Measurements from ENCODE around the gene ASB12. TPM values are rescaled to one million over a fixed set of nuclear protein-coding genes. Genes with fewer than 3 reads are reported as not detected.
"Not testable (repeated sequence)": the region's sequence is repeated elsewhere in the genome, so short reads cannot be mapped to it uniquely, and the experiment has no call there.

ASB12 gene, protein sequence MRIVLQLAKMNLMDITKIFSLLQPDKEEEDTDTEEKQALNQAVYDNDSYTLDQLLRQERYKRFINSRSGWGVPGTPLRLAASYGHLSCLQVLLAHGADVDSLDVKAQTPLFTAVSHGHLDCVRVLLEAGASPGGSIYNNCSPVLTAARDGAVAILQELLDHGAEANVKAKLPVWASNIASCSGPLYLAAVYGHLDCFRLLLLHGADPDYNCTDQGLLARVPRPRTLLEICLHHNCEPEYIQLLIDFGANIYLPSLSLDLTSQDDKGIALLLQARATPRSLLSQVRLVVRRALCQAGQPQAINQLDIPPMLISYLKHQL
- not detected in 2 replicates for total RNA-seq

GRCh38 chrX:64230123-64230970 is at the start of gene ASB12:
Gene ASB12 (minus strand): TSS chrX:64230607. CDS start chrX:64225650, 4,957 bp downstream.
- intact Hi-C loops (cut with micrococcal nuclease) = no loop called here

- intact Hi-C loops (cut with micrococcal nuclease) = no loop called here
Observed at GRCh38 chrX:64265265-64265664, 34.9 kb upstream of the ASB12 start.

- intact Hi-C loops (cut with micrococcal nuclease) = no loop called here
Observed at GRCh38 chrX:64229154-64229553, 1.3 kb downstream of the ASB12 start.

- intact Hi-C loops (cut with micrococcal nuclease) = no loop called here
Observed at GRCh38 chrX:64218023-64218422, 12.4 kb downstream of the ASB12 start.

GRCh38 chrX:64213989-64214388 is 16.4 kb downstream of the ASB12 start:
- intact Hi-C loops (cut with micrococcal nuclease) = not testable (repeated sequence)

- intact Hi-C loops (cut with micrococcal nuclease) = loop anchor here (1.0 to 5.0 kb wide), 5 partner anchors 451 to 1461 kb away; partner anchors contain the start of genes MSN and SPIN4
Observed at GRCh38 chrX:64206556-64207162, 23.7 kb downstream of the ASB12 start.

DNA sequence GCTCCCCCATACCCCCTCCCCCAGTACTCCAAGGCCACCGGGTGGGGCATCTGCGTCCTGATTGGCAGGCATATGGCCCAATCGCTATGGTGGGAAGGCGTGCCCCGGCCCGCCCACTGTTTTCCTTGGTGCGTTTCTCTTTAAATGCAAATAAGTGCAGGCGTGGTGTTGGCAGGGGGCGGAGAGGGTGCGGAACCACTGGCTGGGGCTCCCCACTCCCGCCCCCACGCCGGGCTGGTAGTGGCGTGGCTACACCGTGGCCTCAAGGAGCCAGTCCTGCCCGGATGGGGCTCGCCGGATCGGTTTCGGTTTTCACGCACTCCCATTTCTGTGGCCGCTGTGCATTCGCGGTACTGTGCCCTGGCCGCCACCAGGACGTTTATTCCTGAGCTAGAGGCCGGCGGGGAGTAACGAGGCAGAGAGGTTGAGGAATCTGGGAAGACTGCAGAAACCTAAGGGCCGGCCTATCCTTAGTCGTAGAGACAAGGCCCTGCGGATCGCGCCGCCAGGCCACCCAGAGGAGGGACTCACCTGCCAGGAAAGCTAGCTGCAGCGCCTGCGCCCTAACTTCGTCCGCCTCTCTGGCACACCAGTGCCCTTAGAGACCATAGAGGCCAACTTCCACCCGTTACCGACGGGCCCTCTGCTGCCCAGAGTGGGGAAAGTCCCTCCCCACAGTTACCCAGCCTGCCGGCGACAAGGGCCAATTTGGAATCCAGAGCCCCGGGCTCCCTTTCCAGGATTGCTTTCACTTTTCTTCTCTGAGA is 24.5 kb downstream of the ASB12 start:
- intact Hi-C loops (cut with micrococcal nuclease) = loop anchor here (1.0 to 5.0 kb wide), 10 partner anchors 189 to 1461 kb away; partner anchors contain the start of genes LAS1L, MSN, MTMR8 and SPIN4

- intact Hi-C loops (cut with micrococcal nuclease) = loop anchor here (1.0 to 5.0 kb wide), 7 partner anchors 190 to 1462 kb away; partner anchors contain the start of genes LAS1L, MSN, MTMR8 and ZC4H2
Observed at GRCh38 chrX:64205441-64205734, 25.0 kb downstream of the ASB12 start, which contains the start of gene AMER1. Gene AMER1 (minus strand): TSS chrX:64205708. CDS start chrX:64193286, 12,422 bp downstream.

GRCh38 chrX:64204701-64205440 is 25.5 kb downstream of the ASB12 start:
- intact Hi-C loops (cut with micrococcal nuclease) = loop anchor here (1.0 to 5.0 kb wide), 7 partner anchors 190 to 1462 kb away; partner anchors contain the start of genes LAS1L, MSN, MTMR8 and ZC4H2

GRCh38 chrX:64204252-64204651 is 26.2 kb downstream of the ASB12 start:
- intact Hi-C loops (cut with micrococcal nuclease) = loop anchor here (2.0 kb wide), 2 partner anchors 457 to 643 kb away; no protein-coding TSS in a partner anchor

DNA sequence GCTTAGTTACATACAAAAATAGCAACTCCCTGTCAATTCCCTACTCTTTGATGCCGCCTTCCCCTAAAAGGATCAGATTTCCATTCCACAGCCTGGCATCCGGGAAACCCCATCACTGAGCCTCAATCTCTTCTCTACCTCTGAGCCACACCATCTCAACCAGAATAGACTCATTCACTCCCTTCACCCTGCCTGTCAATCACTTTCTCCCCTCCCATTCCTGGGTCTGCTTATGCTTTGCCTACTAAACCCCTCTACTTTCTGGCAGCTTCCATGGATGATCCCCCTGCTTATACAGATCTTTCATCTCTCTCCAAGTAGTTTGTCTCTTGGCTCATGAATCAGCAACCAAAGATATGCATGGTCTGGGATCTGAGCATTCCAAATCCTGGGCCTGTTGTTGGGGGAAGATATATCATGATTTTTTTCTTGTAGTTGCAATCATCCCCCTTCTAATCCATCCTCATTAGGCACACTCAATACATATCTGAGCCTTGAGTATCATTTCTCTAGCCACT is 27.5 kb downstream of the ASB12 start:
- intact Hi-C loops (cut with micrococcal nuclease) = no loop called here

DNA sequence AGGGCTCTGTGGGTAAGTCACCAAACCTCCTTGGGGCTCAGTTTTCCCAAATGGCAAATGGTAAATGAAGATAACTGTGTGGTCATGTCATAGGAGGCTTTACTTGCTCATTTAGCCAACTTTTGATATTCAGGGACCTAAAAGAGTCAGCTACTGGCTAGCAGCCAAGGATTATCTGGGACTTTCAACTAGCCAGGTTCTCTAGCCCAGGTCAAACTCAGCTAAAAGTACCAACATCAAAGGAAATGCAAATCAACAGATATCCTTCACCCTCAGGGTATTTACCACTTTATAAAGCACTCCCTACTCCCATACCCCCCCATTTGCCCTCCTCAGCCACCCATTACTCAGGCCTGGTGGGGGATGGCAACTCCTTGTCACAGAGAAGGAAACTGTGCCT is 32.4 kb downstream of the ASB12 start:
- intact Hi-C loops (cut with micrococcal nuclease) = no loop called here

DNA sequence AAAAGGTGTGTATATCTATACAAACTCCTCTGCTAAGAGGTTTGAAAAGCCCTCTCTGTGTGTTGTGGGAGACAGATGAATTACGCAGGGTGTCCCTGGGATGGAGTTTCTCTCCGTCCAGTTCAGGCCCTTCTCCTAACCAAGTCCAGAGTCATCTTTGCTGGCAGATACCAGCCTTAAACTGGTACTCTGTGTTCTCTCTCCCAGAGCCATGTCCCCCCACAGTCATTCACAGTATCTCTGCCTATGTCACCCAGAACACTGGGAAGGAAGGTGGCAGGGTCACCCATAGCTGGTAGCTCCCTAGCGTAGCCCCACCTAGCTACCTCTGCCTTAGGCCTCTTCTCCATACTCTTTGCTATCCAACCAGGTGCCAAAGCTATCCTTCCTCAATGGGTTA is 33.8 kb downstream of the ASB12 start:
- intact Hi-C loops (cut with micrococcal nuclease) = no loop called here

- intact Hi-C loops (cut with micrococcal nuclease) = no loop called here
Observed at GRCh38 chrX:64195862-64196261, 34.5 kb downstream of the ASB12 start.

- intact Hi-C loops (cut with micrococcal nuclease) = no loop called here
Observed at GRCh38 chrX:64192673-64193072, 37.7 kb downstream of the ASB12 start.

DNA sequence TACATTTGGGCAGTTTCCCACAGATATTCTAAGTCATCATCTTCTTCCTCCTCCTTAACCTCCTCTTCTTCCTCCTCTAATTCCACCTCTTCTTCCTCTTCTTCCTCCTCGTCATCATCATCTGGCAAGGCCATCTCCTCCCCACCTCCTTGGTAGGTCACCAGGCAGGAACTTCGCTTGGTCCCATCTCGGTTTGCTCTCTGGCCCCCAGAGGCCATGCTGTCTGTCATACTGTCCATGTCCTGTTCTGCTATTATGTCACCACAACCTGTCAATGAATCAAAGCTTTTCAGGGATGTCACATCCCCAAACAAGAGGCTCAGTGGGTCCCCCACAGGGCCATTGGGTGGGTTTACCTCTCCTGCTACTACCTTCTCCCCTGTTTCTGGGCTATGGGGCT is 38.4 kb downstream of the ASB12 start:
- intact Hi-C loops (cut with micrococcal nuclease) = no loop called here

DNA sequence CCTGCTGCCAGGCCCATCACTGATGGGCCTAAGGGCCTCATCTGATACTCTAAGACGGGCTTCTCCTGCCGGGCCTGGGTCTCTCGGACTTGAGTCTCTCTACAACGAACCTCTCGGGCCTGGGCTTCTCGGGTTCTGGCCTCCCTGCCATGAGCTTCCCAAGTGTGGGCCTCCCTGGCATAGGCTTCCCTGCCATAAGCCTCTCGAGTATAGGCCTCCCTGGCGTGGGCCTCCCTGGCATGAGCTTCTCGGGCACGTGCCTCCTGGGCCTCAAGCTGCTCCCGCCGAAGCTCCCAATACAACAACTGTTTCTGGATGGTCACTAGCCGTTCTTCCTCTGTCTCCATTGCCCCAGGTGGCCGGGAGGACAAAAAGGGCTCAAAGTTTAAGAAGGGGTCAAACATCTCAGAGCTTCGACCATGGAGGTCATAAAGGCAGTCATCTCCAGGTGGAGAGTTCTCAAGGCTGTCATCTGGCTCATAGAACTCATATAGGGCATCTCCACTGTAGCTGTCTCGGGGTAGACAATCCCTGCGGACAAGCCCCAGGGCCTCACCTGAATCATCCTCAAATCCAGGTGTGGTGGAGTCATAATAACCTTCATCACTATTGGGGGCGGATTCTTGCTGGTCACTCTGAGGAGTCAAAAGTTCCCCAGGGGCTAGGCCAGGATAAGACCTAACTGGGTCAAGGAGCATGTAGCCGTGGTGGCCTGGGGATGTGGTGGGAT is 39.0 kb downstream of the ASB12 start:
- intact Hi-C loops (cut with micrococcal nuclease) = no loop called here

GRCh38 chrX:64190136-64190740 is 40.2 kb downstream of the ASB12 start:
- intact Hi-C loops (cut with micrococcal nuclease) = no loop called here

- intact Hi-C loops (cut with micrococcal nuclease) = no loop called here
Observed at GRCh38 chrX:64188901-64189300, 41.5 kb downstream of the ASB12 start.
